ENCODE results near the gene CYLD. TPM values are rescaled to one million over a fixed set of nuclear protein-coding genes. Genes with fewer than 3 reads are reported as not detected.

Gene CYLD
- total RNA-seq, 2 donors from 2014 or later = 28.1 to 30.2 TPM

- Histone ChIP-seq H3K36me3 (no peaks in the 10 kb centered on the region), H3K27ac (no peak overlapping the region), H3K9me3 (no peaks in the 10 kb centered on the region), H3K4me3 (no peak overlapping the region), H3K27me3 (replicated peaks; ENCODE audit: insufficient read depth) (no peaks in the 10 kb centered on the region), H3K4me1 (replicated peaks) (no peaks in the 10 kb centered on the region)
- TF ChIP-seq, protein P1, sequence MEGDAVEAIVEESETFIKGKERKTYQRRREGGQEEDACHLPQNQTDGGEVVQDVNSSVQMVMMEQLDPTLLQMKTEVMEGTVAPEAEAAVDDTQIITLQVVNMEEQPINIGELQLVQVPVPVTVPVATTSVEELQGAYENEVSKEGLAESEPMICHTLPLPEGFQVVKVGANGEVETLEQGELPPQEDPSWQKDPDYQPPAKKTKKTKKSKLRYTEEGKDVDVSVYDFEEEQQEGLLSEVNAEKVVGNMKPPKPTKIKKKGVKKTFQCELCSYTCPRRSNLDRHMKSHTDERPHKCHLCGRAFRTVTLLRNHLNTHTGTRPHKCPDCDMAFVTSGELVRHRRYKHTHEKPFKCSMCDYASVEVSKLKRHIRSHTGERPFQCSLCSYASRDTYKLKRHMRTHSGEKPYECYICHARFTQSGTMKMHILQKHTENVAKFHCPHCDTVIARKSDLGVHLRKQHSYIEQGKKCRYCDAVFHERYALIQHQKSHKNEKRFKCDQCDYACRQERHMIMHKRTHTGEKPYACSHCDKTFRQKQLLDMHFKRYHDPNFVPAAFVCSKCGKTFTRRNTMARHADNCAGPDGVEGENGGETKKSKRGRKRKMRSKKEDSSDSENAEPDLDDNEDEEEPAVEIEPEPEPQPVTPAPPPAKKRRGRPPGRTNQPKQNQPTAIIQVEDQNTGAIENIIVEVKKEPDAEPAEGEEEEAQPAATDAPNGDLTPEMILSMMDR (IDR thresholded peaks at IDR 0.05) = no peak
- TF ChIP-seq POLR2A (IDR thresholded peaks at IDR 0.05) (no peak), POLR2AphosphoS5 (IDR thresholded peaks at IDR 0.05) (no peak)
- no peak for DNase-seq (ENCODE audit: low spot score)
- WGBS = 93% methylated on average over 8 of the region's 8 CpGs
- intact Hi-C loops (cut with DNase I) = no loop called here
Measured at GRCh38 chr16:50818380-50818779, 76.5 kb downstream of the CYLD start.

GRCh38 chr16:50819706-50820105, 77.8 kb downstream of the CYLD start:
- intact Hi-C loops (cut with DNase I) = no loop called here
- no peaks in the 10 kb centered on the region for H3K4me1 ChIP-seq (replicated peaks)
- TF ChIP-seq POLR2A (IDR thresholded peaks at IDR 0.05) = no peak
- TF ChIP-seq, protein P1 (IDR thresholded peaks at IDR 0.05) = no peak
- TF ChIP-seq POLR2AphosphoS5 (IDR thresholded peaks at IDR 0.05) = no peak
- 90% methylated on average over 6 of the region's 6 CpGs for WGBS
- no peaks in the 10 kb centered on the region for H3K36me3 ChIP-seq
- no peak overlapping the region for H3K27ac ChIP-seq
- H3K27me3 ChIP-seq (replicated peaks; ENCODE audit: insufficient read depth) = no peaks in the 10 kb centered on the region
- DNase-seq (ENCODE audit: low spot score) = no peak
- H3K9me3 ChIP-seq = no peaks in the 10 kb centered on the region
- no peak overlapping the region for H3K4me3 ChIP-seq

GRCh38 chr16:50820225-50820624, 78.3 kb downstream of the CYLD start:
- no peak overlapping the region for H3K27ac ChIP-seq
- TF ChIP-seq POLR2AphosphoS5 (IDR thresholded peaks at IDR 0.05) = no peak
- TF ChIP-seq, protein P1 (IDR thresholded peaks at IDR 0.05) = no peak
- TF ChIP-seq POLR2A (IDR thresholded peaks at IDR 0.05) = no peak
- H3K9me3 ChIP-seq = no peaks in the 10 kb centered on the region
- H3K4me3 ChIP-seq = no peak overlapping the region
- H3K27me3 ChIP-seq (replicated peaks; ENCODE audit: insufficient read depth) = no peaks in the 10 kb centered on the region
- intact Hi-C loops (cut with DNase I) = no loop called here
- no peaks in the 10 kb centered on the region for H3K4me1 ChIP-seq (replicated peaks)
- H3K36me3 ChIP-seq = no peaks in the 10 kb centered on the region
- no peak for DNase-seq (ENCODE audit: low spot score)
- WGBS = 96% methylated on average over 5 of the region's 5 CpGs

DNA sequence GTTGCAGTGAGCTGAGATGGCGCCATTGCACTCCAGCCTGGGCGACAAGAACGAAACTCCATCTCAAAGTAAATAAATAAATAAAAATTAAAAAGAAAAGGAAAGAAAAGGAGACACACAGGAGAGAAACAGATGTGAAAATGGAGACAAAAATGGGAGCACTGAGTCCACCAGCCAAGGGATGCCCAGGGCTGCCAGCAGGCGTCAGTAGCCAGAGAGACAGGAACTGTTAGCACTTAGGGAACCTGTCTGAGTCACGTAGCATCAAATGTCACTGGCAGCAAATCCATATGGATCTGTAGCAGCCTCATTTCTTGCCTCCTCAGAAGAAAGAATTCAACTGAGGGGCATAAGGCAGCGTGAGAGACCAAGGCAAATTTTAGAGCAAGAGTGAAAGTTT, 79.7 kb downstream of the CYLD start:
- no peaks in the 10 kb centered on the region for H3K27me3 ChIP-seq (replicated peaks; ENCODE audit: insufficient read depth)
- H3K36me3 ChIP-seq = no peaks in the 10 kb centered on the region
- TF ChIP-seq POLR2A (IDR thresholded peaks at IDR 0.05) = no peak
- TF ChIP-seq, protein P1 (IDR thresholded peaks at IDR 0.05) = no peak
- no peak for TF ChIP-seq POLR2AphosphoS5 (IDR thresholded peaks at IDR 0.05)
- H3K9me3 ChIP-seq = no peaks in the 10 kb centered on the region
- DNase-seq (ENCODE audit: low spot score) = no peak
- intact Hi-C loops (cut with DNase I) = no loop called here
- 85% methylated on average over 6 of the region's 6 CpGs for WGBS
- no peaks in the 10 kb centered on the region for H3K4me1 ChIP-seq (replicated peaks)
- H3K27ac ChIP-seq = no peak overlapping the region
- no peak overlapping the region for H3K4me3 ChIP-seq

DNA sequence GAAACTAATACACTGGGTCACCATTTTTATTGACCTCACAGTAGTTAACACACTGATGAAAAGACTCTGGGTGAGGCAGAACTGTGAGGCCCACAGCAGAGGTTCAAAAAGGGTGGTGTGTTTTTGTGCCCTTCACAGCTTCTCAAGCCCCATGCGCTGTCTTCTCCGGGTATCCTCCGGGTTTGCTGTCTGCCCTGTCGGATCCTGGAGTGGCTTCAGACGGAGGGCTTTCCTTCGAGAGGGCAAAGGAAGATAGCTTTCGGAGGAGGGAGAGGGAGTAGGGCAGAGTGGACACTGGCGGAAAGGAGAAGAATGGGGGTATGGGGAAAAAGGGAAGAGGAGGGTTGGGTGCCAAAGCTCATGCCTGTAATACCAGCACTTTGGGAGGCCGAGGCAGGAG, 80.8 kb downstream of the CYLD start:
- WGBS = 94% methylated on average over 9 of the region's 9 CpGs
- no peaks in the 10 kb centered on the region for H3K9me3 ChIP-seq
- H3K4me1 ChIP-seq (replicated peaks) = no peaks in the 10 kb centered on the region
- H3K27me3 ChIP-seq (replicated peaks; ENCODE audit: insufficient read depth) = no peaks in the 10 kb centered on the region
- DNase-seq (ENCODE audit: low spot score) = no peak
- H3K4me3 ChIP-seq = no peak overlapping the region
- TF ChIP-seq POLR2AphosphoS5 (IDR thresholded peaks at IDR 0.05) (no peak), POLR2A (IDR thresholded peaks at IDR 0.05) (no peak)
- TF ChIP-seq, protein P1 (IDR thresholded peaks at IDR 0.05) = no peak
- H3K36me3 ChIP-seq = no peaks in the 10 kb centered on the region
- H3K27ac ChIP-seq = no peak overlapping the region
- intact Hi-C loops (cut with DNase I) = no loop called here

All from prostate gland (tissue), 2 donors.